ENCODE data around the gene OCLN.
A peak's percentile ranks its signal among the peaks of the same experiment; 100 is the strongest.
"Not testable (repeated sequence)": the region's sequence is repeated elsewhere in the genome, so short reads cannot be mapped to it uniquely, and the experiment has no call there.

OCLN gene

DNA sequence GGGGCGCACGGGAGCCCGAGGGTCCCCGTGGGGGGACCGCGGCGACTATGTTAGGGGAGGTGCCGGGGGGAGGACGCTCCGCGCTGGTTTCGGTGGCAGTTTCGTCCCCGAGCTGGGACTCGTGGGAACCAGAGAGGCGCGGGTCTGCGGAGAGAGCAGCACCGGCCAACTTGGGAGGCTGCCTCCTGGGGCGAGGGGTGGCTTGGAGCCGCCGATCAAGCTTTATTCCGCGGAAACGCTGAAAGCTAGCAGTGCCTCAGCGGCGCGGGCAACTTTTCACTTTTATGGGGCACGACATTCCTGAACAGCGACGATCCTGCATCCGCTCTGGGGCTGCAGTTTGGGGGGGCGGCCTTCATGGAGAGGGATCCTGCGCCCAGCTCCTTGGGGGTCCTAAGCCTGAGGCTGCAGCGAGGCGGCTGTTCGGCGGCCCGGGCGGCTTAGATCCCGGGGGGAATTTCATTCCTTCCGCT lies 369 bp downstream of the OCLN start:
- DNase-seq, result peak; percentile 19

DNA sequence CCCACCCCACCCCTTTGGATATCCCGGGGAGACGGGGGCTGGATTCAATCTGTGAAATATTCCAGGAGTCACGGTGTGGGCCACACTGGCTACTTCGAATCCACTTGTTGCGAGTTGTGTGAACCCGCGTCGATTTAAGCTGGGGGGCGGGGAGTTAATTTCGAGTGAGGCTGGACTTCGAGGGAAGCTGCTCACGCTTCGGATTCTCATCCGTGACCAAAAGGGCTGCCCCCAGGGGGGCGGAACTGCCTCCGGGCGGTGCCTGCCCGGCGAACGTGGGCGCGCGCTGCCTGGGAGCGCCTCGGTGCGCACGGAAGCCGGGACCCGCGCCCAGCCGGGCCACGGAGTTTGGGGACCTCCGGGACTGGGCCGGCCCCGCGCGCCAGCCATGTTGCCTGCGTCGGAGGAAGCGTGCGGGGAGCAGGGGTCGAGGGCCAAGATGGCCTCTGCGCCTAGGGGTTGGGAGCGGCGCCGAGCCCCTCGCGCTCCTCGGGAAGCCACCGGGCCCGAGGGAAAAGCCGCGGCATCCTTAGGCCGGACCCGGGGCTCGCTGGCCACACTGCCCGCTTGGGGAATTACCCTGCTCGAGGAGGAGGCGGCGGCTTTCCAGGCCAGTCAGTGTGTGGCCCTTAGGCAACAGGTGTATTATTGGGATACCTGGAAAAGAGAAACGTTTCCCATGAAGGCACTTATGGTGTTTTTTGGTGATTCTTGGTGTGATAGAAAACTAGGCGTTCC lies 975 bp downstream of the OCLN start:
- peak; percentile 34 for DNase-seq

DNA sequence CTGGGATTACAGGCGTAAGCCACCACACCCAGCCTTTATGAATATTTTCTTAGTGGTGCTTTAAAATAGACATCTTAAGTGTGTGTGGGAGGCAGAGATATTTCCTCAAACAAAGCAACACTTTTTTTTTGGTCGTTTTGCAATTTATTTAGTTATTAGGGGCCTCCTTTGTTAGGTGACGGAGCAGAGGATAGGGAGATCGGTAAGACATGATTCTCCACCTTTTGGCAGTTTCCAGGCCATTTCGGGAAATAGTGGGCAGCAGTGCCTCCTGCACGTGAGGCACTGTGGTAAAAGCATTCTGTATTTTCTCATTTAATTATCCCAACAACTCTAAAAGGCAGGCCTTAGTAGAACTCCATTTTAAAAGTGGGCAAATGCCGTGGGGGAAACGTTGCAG lies 1.9 kb downstream of the OCLN start:
- DNase-seq, result no peak

DNA sequence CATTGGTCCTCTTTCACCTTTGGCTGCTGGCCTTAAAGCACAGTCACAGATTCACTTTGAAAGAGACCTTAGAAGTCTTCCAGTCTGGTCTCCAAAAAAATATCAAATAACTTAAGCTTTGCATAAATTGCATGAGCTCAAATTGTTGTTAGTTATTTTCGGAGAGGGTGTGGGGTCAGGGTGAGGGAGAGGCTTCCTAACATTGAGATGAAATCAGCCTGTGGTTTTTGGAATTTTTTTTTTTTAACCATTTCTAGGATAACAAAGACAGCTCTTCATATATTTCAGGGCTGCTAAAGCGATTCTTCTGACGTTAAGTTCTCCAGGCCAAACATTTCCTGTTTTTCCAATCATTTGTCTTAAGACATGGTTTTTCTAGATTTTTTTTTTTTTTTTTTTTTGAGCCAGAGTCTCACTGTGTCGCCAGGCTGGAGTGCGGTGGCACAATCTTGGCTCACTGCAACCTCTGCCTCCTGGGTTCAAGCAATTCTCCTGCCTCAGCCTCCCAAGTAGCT lies 4.5 kb downstream of the OCLN start:
- DNase-seq, result no peak

DNA sequence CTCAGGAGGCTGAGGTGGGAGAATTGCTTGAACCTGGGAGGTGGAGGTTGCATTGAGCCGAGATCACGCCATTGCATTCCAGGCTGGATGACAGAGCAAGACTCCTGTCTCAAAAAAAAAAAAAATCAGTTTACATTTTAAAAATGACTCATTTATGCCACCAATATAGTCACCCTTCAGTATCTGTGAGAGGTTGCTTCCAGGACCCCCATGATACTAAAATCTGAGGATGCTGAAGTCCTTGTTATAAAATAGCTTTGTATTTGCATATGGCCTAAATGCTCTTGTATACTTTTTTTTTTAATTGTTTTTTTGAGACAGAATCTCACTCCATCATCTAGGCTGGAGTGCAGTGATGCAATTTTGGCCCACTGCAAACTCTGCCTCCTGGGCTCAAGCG lies 5.8 kb downstream of the OCLN start:
- DNase-seq, result no peak

DNA sequence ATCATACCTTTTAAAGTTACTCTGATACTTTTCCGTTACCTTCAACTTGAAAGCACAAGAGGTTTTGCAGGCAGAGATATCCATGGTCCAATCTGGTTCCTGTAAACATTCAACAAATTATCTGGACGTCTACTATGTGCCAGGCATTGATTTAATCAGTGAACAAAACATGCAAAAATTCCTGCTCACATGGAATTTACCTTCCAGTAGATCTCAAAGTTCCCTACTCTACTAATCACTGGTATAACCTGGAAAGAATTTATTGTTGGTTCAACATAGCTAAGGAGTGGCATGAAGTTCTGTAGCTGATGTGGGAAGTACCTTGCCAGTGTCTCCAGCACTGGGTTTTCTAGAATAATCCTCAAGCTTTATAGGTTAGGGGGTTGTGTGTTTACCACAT lies 9.8 kb downstream of the OCLN start:
- no peak for DNase-seq

DNA sequence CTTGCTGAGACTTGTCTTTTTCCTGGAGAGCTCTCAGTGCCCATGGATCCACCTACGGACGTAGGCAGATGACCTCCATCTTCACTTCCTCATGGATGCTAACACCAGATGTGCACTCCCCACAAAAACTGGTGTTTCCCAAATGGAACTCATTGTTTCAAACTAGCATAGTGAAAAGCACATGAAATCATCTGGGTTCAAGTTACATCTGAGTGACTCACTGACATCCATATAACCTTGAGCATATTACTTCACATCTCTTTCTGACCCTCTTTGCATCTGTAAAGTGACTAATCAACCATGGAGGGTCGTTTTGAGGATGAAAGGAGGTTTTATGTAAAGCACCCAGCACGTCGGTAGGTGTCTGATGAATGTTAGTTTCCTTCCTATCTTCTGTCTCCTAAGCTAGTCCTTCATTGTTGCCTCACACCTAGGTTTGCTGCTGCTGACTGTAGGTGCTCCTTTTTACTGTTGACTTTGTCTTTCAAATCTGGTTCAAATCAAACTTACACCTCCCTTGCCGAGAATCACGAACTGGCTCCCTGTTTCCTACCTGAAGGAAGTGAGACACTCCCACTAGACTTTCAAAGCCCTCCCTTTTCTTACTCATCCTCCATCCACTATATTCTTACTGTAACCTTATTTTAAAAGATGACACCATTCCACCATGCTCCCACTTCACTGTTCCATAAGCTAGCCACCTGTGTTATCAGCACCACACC lies 10.3 kb downstream of the OCLN start:
- no peak for DNase-seq

DNA sequence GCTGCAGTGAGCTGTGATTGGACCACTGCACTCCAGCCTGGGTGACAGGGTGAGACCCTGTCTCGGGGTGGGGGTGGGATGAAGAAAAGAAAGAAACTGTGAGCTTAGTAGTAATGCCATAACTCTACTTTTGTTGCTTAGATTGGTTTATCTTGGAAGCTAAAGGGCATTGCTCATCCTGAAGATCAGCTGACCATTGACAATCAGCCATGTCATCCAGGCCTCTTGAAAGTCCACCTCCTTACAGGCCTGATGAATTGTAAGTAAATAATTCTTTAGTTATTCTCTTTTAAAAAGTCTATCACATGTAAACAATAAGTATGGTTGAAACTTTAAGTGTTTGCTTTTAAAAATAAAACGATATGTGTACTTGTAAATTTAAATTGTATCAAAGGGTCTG lies 11.4 kb downstream of the OCLN start:
- no peak for DNase-seq

DNA sequence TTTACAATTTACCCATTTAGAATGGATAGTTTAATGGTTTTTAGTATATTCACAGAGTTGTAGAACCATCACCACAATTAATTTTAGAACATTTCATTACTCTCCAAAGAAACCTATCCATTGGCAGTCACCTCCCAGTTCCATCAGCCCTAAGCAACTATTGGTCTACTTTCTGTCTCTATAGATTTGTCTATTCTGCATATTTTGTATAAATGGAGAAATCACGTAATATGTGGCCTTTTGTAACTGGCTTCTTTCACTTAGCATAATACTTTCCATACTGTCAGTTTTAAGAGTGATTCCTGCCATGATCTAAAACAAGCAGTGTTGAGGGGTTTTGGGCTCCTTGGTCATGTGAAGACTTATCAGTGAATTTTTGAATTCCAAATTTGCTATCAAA lies 12.7 kb downstream of the OCLN start:
- no peak for DNase-seq

DNA sequence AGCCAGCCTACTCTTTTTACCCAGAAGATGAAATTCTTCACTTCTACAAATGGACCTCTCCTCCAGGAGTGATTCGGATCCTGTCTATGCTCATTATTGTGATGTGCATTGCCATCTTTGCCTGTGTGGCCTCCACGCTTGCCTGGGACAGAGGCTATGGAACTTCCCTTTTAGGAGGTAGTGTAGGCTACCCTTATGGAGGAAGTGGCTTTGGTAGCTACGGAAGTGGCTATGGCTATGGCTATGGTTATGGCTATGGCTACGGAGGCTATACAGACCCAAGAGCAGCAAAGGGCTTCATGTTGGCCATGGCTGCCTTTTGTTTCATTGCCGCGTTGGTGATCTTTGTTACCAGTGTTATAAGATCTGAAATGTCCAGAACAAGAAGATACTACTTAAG lies 16.6 kb downstream of the OCLN start:
- DNase-seq, result no peak

DNA sequence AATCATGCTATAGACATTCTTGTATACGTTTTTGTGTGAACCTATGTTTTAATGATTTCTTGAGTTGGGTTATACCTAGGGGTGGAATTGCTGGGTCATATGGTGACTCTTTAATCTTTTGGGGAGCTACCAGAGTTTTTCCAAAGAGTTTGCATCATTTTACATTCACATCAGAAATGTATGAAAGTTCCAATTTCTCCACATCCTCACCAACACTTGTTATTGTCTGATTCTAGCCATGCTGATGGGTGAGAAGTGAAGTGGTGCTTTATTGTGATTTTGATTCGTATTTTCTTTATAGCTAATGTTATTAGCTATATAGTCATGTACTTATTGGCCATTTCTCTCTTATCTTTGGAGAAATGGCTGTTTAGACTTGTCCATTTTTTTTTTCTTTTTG lies 18.1 kb downstream of the OCLN start:
- no peak for DNase-seq

DNA sequence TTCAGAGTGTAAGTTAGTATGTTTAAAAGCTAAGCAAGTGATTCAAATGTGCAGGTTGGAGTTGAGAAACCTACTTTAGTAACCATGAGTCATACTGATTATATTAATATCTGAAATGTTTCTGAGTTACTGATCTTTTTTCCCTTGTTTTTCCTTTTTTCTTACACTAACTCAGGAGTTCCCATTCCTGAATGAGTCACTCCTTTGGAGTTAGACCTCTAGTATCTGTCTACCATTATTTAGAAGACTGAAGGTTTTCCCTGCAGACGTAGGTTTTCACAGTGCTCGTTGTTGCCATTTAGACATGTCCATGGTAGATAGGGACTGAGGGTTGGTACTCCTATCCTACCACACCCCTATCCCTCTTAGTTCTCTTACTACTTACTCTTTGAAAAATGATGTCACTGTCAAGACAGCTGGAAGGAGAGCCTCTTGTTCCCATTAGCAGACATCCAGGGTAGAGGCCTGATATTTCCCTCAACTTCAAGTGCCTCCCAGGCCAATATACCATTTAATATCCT lies 20.2 kb downstream of the OCLN start:
- DNase-seq, result no peak

DNA sequence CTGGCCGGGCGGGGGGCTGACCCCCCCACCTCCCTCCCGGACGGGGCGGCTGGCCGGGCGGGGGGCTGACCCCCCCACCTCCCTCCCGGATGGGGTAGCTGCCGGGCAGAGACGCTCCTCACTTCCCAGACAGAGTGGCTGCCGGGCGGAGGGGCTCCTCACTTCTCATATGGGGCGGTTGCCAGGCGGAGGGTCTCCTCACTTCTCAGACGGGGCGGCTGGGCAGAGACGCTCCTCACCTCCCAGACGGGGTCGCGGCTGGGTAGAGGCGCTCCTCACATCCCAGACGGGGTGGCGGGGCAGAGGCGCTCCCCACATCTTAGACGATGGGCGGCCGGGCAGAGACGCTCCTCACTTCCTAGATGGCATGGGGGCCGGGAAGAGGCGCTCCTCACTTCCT lies 23.0 kb downstream of the OCLN start:
- DNase-seq, result not testable (repeated sequence)

DNA sequence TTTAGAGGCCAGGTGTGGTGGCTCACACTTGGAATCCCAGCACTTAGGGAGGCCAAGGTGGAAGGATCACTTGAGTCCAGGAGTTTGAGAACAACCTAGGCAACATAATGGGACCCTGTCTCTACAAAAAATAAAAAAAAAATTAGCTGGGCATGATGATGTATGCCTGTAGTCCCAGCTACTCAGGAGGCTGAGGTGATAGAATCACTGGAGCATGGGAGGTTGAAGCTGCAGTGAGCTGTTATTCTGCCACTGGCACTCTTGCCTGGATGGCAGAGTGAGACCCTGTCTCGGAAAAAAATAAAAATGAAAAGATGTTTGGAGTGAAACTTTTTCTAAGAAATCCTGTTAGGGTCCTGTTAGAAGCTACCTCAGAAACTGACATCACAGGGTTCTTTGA lies 24.2 kb downstream of the OCLN start:
- no peak for DNase-seq

DNA sequence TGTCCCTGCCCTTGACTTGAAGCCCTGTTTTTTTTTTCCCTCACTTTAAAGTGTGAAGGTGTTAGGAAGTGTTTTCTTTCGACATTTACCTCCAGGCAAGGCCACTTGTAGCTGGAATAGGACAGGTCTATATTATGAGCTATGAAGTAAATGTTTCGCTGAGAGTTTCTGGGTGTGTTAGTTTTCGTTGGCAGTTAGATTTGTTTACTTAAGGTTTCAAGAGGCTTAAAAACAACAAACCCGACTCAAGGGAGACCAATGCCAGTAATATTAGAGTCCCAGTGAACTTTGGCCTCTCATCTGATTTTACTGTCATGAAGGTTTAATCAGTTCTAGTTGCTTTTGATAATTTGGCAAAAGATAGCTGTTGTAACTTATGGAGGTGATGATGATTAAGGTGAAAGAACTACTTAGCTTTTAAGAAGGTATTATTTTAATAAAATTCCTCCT lies 25.2 kb downstream of the OCLN start:
- peak; percentile 66 for DNase-seq

DNA sequence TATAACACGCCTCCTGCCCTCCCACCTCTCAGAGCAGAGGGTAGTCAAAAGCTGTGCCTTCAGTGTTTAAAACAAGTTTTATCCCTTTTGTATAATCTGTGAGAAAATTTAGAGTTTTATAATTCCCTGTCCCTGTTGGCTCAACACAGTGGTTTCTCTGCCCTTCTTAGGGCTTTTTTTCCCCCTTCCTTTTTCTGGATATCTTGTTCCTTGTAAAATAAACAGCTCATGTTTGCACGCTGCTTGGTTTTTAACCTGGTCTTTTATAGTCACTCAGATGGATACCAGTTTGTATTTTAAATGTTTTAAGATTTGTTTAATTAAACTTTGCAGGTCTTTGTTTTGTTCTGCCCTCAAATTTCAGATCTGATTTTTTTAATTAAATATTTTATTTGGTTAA lies 26.7 kb downstream of the OCLN start:
- DNase-seq, result no peak

DNA sequence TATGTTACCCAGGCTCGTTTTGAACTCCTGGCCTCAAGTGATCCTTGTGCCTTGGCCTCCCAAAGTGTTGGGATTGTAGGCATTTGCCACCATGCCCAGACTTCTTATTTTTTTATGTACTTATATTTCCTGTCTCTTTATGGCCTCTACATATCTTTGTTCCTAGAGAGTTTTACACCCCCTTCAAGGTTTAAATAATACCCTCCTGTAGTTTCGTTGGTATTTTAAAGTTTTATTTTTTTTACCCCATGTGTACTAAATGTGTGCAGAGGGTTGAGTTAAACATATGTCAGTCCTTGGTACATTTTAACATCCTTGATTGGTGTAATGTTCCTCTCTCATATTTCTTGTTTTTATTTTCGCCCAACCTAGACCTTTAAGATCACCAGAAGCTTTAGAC lies 29.4 kb downstream of the OCLN start:
- no peak for DNase-seq

DNA sequence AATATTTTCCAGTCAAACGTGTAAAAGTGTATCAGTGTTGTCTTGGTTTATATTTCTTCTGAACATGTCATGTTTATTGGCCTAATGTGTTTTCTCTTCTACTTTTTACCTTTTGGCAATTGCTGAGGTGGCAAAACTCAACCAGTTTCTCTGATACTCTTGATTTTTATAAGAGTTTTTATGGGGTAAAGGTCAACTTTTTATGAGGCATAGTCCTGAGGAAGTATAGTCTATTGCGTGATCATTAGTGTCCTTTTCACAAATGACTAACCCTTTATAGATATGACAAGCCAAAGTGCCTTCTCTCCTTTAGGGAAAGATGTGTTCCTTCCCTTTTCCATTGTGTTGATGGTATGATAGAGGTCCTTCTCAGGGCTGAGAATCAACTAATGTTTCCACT lies 32.9 kb downstream of the OCLN start:
- no peak for DNase-seq

DNA sequence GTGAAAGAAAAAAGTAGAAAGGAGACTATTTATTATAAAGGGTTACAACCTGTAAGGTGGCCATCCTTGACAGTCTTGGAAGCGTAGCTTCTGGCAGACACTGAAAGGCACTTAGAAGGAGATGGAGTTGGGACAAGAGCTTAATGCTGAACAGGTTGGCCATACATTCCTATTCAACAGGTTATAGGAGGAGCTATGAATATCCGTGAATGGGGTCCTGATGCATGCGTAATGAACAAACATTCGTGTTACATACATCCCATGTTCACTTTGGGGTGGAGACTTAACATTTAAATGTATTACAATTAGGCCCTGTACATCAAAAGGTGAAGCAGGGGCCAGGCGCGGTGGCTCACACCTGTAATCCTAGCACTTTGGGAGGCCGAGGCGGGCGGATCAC lies 34.1 kb downstream of the OCLN start:
- DNase-seq, result no peak

DNA sequence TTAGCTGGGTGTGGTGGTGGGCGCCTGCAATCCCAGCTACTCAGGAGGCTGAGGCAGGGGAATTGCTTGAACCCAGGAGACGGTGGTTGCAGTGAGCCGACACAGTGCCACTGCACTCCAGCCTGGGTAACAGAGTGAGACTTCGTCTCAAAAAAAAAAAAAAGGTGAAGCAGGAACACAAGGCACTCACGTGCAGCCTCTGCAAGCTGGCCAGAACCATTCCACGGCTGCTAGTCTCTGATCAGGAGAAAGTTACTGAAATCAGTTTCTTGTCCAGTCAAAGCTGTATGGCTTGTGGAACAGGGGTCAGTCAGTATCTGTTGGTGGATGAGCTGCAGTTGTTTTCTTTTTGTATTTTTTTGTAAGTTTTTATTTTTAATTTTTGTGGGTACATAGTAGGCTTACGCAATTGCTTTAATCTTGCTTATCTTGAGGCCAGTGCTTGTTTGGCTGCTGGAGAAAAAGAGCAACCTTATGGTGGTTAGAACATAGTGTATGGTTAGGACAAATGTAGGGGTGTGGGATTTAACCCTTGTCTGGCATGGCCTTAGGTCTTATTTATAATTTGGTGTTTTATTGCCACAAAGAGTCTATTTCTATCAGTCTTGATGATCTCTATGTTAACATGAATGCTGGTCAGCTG lies 34.7 kb downstream of the OCLN start:
- DNase-seq, result no peak

DNA sequence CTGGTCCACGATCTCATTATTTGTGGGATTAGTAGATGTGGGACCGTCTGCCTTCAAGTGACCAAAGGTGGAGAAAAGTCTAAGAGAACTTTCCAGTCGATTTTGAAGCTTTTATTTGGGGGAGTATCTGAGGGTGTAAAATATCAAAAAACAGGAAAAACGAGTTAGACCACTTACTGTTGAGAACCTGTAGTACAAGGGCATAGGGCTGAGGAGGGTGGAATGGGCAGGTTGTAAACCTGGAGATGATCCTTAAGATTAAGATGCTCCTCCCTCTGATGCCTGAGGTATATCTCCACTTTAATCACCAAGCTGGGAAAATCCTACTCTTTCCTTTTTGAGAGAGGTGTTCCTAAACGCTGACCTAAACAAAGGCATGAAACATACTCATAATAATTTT lies 35.4 kb downstream of the OCLN start:
- DNase-seq, result peak; percentile 20

DNA sequence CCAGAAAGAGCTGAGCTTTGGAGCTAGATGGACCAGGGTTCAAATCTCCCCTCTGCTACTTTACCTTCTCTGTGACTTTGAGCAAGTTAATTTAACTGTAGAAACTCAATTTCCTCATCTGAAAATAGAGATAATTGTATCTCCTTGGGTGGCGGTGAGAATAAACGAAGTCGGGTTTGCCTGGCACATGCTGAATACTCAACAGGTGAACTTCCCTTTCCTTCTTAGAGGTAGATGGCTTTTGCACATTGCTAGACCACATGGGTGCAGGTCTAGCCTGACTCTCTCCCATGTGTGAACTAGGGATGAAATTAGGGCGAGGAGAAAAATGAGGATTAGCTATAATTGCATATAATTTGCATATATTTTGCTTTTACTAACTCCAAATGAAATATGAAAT lies 36.0 kb downstream of the OCLN start:
- no peak for DNase-seq

DNA sequence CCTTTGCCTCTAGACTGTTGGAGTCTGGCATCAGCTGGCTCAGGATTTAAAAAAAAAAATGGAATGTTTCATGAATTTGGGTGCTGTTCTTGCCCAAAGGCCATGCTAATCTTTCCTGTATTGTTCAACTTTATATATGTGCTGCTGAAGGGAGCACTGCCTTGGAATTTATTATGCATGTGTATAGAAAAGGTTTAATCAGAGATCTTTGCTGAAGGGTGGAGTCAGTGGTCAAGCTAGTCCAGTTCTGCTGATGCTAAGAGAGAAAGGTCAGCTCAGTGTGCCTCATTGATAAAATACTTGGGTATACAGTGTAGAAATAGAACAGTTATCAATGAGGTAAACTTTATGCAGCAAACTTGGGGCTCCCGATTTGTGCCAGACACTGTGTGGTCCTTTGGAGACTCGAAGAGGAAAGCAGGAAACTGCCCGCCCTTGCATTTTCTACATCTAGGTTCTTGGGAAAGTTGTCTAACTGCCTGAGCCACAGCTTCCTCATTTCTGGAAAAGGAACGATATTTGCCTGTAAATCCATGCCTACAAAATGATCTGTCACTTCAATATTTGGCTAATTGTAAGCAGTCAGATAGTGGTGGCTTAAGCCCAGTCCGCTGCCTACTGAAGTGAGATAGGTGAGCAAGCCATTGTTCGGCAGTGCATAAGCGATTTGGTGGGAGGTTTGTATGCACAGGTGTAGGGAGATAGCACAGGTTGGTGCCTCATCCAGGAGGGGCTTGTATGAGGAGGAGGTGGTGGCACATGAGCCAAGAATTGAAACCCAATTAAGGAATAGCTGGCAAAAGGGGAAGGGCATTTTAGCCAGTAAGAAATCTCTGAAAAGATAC lies 38.2 kb downstream of the OCLN start:
- DNase-seq, result no peak

Measured in NCI-H510A (cell line).